Body of pancreas (tissue), 4 donors: ENCODE results near the gene SLC2A5.

Experiments
- POLR2A ChIP-seq, 3 donors: fragments of 450-650 bp; IDR thresholded peaks; one replicate each; pipeline ENCODE4 v1.6.1; 2016; ENCODE audit warnings: antibody characterized with exemption in 3 of 3, mild to moderate bottlenecking in 2 of 3
- TF ChIP-seq, protein P1 (sequence below), 7 experiments: fragments of 450-650 bp in 4 of 7; fragments of 200-600 bp in 3 of 7; sonication (generic) in 3 of 7; IDR thresholded peaks; one replicate each; pipeline ENCODE4 v1.5.1; 2016 to 2019; ENCODE audit warnings: antibody characterized with exemption in 7 of 7

DNA sequence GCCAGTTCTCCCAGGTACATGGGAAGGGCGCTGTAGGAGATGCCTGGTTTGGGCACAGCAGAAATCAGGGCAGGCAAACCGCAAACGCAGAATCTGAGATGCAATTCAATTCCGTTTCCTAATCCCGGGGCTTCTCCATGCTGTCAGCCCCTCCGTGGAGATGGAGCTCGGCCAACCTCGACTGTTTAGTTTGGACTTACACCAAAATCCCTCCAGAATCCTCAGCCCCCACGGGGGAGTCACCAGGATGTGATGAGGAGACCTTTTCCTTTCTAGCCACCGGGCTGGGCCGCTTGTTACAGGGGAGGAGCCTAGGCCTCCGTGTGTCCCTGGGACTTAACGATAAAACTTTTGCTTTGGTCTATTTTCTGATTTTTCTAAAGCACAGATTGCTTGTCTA is 51.1 kb downstream of the SLC2A5 start:
- TF ChIP-seq, protein P1, sequence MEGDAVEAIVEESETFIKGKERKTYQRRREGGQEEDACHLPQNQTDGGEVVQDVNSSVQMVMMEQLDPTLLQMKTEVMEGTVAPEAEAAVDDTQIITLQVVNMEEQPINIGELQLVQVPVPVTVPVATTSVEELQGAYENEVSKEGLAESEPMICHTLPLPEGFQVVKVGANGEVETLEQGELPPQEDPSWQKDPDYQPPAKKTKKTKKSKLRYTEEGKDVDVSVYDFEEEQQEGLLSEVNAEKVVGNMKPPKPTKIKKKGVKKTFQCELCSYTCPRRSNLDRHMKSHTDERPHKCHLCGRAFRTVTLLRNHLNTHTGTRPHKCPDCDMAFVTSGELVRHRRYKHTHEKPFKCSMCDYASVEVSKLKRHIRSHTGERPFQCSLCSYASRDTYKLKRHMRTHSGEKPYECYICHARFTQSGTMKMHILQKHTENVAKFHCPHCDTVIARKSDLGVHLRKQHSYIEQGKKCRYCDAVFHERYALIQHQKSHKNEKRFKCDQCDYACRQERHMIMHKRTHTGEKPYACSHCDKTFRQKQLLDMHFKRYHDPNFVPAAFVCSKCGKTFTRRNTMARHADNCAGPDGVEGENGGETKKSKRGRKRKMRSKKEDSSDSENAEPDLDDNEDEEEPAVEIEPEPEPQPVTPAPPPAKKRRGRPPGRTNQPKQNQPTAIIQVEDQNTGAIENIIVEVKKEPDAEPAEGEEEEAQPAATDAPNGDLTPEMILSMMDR (IDR thresholded peaks at IDR 0.05), result no peak
- no peak for TF ChIP-seq POLR2A (IDR thresholded peaks at IDR 0.05)
